Neural progenitor cell (in vitro differentiated cells): ENCODE data around the gene CRACR2A. TPM values are rescaled to one million over a fixed set of nuclear protein-coding genes. Genes with fewer than 3 reads are reported as not detected.

Experiments
- DNase-seq: peaks from one replicate; pipeline ENCODE4 v3.0.0-alpha.2; 2016; ENCODE audit warnings: low spot score
- H2AFZ ChIP-seq: fragments of 200-600 bp; sonication (generic); replicated peaks from 2 replicates; pipeline ENCODE4 v1.6.1; 2016; ENCODE audit warnings: antibody characterized with exemption
- H3F3A ChIP-seq: fragments of 200-600 bp; sonication (generic); 2 replicates; pipeline ENCODE4 v1.6.1; 2016; ENCODE audit warnings: antibody characterized with exemption, low read depth
- H3K27ac ChIP-seq: fragments of 200-600 bp; sonication (generic); 2 replicates; pipeline ENCODE4 v1.5.1; 2016; ENCODE audit warnings: mild to moderate bottlenecking
- H3K27me3 ChIP-seq: fragments of 200-600 bp; sonication (generic); 2 replicates; pipeline ENCODE4 v1.6.1; 2016; ENCODE audit warnings: mild to moderate bottlenecking, moderate library complexity
- H3K36me3 ChIP-seq: fragments of 200-600 bp; sonication (generic); 2 replicates; pipeline ENCODE4 v1.5.1; 2016
- H3K4me1 ChIP-seq: fragments of 200-600 bp; sonication (generic); 2 replicates; pipeline ENCODE4 v1.6.1; 2016; ENCODE audit warnings: mixed run types
- H3K4me2 ChIP-seq: fragments of 200-600 bp; sonication (generic); 2 replicates; pipeline ENCODE4 v1.6.1; 2016
- H3K4me3 ChIP-seq: fragments of 200-600 bp; sonication (generic); 2 replicates; pipeline ENCODE4 v1.5.1; 2016
- H3K79me2 ChIP-seq: fragments of 200-600 bp; sonication (generic); 2 replicates; pipeline ENCODE4 v1.6.1; 2016; ENCODE audit warnings: low read depth
- H3K9ac ChIP-seq: fragments of 200-600 bp; sonication (generic); 2 replicates; pipeline ENCODE4 v1.6.1; 2016
- H3K9me3 ChIP-seq: fragments of 200-600 bp; sonication (generic); 2 replicates; pipeline ENCODE4 v1.5.1; 2016; ENCODE audit warnings: low read depth
- H4K20me1 ChIP-seq: fragments of 200-600 bp; sonication (generic); 2 replicates; pipeline ENCODE4 v1.6.1; 2016; ENCODE audit warnings: low read depth
- H3K27ac Mint-ChIP-seq: 3 replicates; pipeline ENCODE4 v1.8.0; 2021; ENCODE audit warnings: mixed read lengths
- H3K27me3 Mint-ChIP-seq: 2 replicates; pipeline ENCODE4 v1.8.0; 2022; ENCODE audit warnings: low read depth, mild to moderate bottlenecking, inconsistent platforms, moderate library complexity, mixed read lengths; ENCODE audit not compliant: insufficient read depth
- H3K36me3 Mint-ChIP-seq: 3 replicates; pipeline ENCODE4 v1.8.0; 2021; ENCODE audit warnings: mixed read lengths
- H3K4me1 Mint-ChIP-seq: 3 replicates; pipeline ENCODE4 v1.8.0; 2021; ENCODE audit warnings: mixed read lengths
- H3K4me3 Mint-ChIP-seq: 3 replicates; pipeline ENCODE4 v1.8.0; 2021; ENCODE audit warnings: mild to moderate bottlenecking, moderate library complexity, mixed read lengths
- H3K9me3 Mint-ChIP-seq: 3 replicates; pipeline ENCODE4 v1.8.0; 2020; ENCODE audit warnings: mixed read lengths
- EZH2 ChIP-seq: fragments of 200-600 bp; sonication (generic); IDR thresholded peaks from 2 replicates; pipeline ENCODE4 v1.6.1; 2017; ENCODE audit warnings: antibody characterized with exemption, mild to moderate bottlenecking, moderate library complexity
- EZH2phosphoT487 ChIP-seq: fragments of 200-600 bp; sonication (generic); IDR thresholded peaks from 2 replicates; pipeline ENCODE4 v1.6.1; 2017; ENCODE audit warnings: antibody characterized with exemption
- total RNA-seq: library from RNA; depleted of rRNA; stranded (reverse); fragments of >200 nt; gene quantifications from 2 replicates; pipeline ENCODE4 v1.2.3, GENCODE V29; 2015; ENCODE audit warnings: low replicate concordance
- TF ChIP-seq, protein P1 (sequence below): fragments of 200-600 bp; sonication (generic); IDR thresholded peaks from 2 replicates; pipeline ENCODE4 v1.5.1; 2017; ENCODE audit warnings: antibody characterized with exemption, mild to moderate bottlenecking

CRACR2A gene
- total RNA-seq, 1 donor from 2014 or later, result 0.06 TPM

DNA sequence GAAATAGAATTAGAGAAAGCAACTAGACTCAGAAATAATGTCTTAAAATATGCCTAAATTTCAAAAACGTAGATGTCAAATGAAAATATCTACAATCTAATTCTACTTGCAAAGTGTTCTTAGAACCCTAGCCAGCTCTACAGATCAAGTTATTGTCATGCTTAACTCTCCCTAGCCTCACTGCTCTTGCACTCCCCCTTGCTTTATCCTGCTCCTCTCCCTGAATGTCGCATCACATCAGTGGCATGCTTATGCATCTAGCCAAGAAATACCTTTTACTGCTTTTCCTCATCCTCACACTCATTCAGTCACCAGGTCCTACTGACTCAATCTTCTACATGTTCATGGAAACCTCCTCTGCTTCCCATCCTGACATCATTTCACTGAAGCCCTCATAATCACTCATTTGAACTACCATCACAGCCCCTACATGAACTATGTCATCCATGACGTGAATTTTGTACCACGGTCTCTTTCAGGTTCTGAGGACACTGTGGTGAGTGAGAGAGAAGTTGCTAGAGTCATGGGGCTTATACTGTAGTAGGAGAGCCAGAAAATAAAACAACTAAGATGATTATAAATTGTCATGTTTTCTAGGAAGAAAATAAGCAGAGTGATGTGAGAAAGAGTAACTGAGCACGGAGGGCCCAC, 22.6 kb upstream of the CRACR2A start:
- H3K27me3 Mint-ChIP-seq, result no peaks in the 10 kb centered on the region
- no peak overlapping the region for H2AFZ ChIP-seq
- H3K36me3 ChIP-seq, result no peaks in the 10 kb centered on the region
- H3K4me1 Mint-ChIP-seq, result no peaks in the 10 kb centered on the region
- no peaks in the 10 kb centered on the region for H3K9me3 Mint-ChIP-seq
- H3K79me2 ChIP-seq, result no peaks in the 10 kb centered on the region
- H3K27ac ChIP-seq, result no peak overlapping the region
- H3K4me1 ChIP-seq, result no peaks in the 10 kb centered on the region
- H4K20me1 ChIP-seq, result no peaks in the 10 kb centered on the region
- no peak overlapping the region for H3K9ac ChIP-seq
- no peak overlapping the region for H3K27ac Mint-ChIP-seq
- H3K4me2 ChIP-seq, result no peak overlapping the region
- H3K9me3 ChIP-seq, result no peaks in the 10 kb centered on the region
- TF ChIP-seq, protein P1, sequence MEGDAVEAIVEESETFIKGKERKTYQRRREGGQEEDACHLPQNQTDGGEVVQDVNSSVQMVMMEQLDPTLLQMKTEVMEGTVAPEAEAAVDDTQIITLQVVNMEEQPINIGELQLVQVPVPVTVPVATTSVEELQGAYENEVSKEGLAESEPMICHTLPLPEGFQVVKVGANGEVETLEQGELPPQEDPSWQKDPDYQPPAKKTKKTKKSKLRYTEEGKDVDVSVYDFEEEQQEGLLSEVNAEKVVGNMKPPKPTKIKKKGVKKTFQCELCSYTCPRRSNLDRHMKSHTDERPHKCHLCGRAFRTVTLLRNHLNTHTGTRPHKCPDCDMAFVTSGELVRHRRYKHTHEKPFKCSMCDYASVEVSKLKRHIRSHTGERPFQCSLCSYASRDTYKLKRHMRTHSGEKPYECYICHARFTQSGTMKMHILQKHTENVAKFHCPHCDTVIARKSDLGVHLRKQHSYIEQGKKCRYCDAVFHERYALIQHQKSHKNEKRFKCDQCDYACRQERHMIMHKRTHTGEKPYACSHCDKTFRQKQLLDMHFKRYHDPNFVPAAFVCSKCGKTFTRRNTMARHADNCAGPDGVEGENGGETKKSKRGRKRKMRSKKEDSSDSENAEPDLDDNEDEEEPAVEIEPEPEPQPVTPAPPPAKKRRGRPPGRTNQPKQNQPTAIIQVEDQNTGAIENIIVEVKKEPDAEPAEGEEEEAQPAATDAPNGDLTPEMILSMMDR, result no peak
- no peak overlapping the region for H3K4me3 Mint-ChIP-seq
- no peaks in the 10 kb centered on the region for H3K27me3 ChIP-seq
- no peak overlapping the region for H3K4me3 ChIP-seq
- no peaks in the 10 kb centered on the region for H3F3A ChIP-seq
- DNase-seq, result no peak
- no peaks in the 10 kb centered on the region for H3K36me3 Mint-ChIP-seq

DNA sequence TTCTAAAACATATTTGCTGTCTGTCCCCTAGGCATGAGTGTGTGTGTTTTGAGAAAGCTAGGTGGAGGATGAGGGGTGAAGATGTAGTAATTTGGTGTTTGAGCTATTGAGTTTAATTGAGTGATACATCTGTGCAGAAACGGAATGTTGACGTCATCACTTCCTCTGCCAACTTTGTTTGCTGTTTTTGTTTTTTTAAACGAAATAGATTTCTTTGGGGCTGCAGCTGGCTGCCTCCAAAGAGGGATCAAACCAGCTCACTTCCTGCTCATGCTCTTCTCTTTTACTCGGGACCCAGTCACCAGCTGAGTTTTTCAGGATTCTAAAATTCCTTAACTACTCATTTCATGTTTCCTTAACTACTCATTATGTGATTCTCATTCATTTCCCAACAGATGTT, 19.5 kb upstream of the CRACR2A start:
- H3K4me2 ChIP-seq, result no peak overlapping the region
- Mint-ChIP-seq H3K9me3 (peaks cover 2% of the 10 kb centered on the region), H3K36me3 (no peaks in the 10 kb centered on the region), H3K4me1 (no peaks in the 10 kb centered on the region), H3K4me3 (no peak overlapping the region), H3K27ac (no peak overlapping the region), H3K27me3 (peaks cover 3% of the 10 kb centered on the region)
- no peak for TF ChIP-seq EZH2phosphoT487
- TF ChIP-seq EZH2, result no peak
- TF ChIP-seq, protein P1, result no peak
- no peak overlapping the region for H3K4me3 ChIP-seq
- no peaks in the 10 kb centered on the region for H3K9me3 ChIP-seq
- no peak overlapping the region for H3K9ac ChIP-seq
- H3K27me3 ChIP-seq, result no peaks in the 10 kb centered on the region
- H4K20me1 ChIP-seq, result no peaks in the 10 kb centered on the region
- H3K36me3 ChIP-seq, result no peaks in the 10 kb centered on the region
- no peaks in the 10 kb centered on the region for H3K4me1 ChIP-seq
- no peak overlapping the region for H2AFZ ChIP-seq
- no peaks in the 10 kb centered on the region for H3K79me2 ChIP-seq
- no peak overlapping the region for H3K27ac ChIP-seq
- no peak for DNase-seq
- no peaks in the 10 kb centered on the region for H3F3A ChIP-seq

DNA sequence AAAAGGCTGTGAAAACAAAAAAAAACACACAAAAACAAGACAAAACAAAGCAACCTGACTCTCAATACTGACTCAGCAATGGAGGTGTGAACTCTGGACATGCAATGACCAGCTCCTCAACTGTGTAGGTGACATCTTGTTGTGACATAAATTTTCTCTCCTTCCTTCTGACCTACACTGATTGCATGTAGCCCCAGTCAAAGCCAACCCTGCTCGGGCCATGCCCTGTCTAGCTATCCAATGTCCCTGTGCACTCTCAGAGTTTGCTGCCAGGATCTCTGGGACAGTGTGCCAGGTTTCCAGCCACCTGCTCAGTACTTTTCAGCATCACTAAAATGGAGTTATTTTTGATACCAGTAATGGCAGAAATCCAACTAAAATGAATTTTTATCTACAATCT, 18.9 kb upstream of the CRACR2A start:
- H4K20me1 ChIP-seq, result no peaks in the 10 kb centered on the region
- no peak overlapping the region for H3K9ac ChIP-seq
- no peak overlapping the region for H3K27ac ChIP-seq
- no peaks in the 10 kb centered on the region for H3K4me1 ChIP-seq
- Mint-ChIP-seq H3K27ac (no peak overlapping the region), H3K4me1 (no peaks in the 10 kb centered on the region), H3K4me3 (no peak overlapping the region), H3K9me3 (peaks cover 2% of the 10 kb centered on the region), H3K27me3 (peaks cover 3% of the 10 kb centered on the region), H3K36me3 (no peaks in the 10 kb centered on the region)
- H2AFZ ChIP-seq, result no peak overlapping the region
- H3K27me3 ChIP-seq, result no peaks in the 10 kb centered on the region
- TF ChIP-seq EZH2 (no peak), EZH2phosphoT487 (no peak)
- TF ChIP-seq, protein P1, result no peak
- H3K79me2 ChIP-seq, result no peaks in the 10 kb centered on the region
- DNase-seq, result no peak
- H3K4me2 ChIP-seq, result no peak overlapping the region
- no peaks in the 10 kb centered on the region for H3K9me3 ChIP-seq
- no peaks in the 10 kb centered on the region for H3F3A ChIP-seq
- no peak overlapping the region for H3K4me3 ChIP-seq
- H3K36me3 ChIP-seq, result no peaks in the 10 kb centered on the region
